ENCODE results near the gene SPATS2L. TPM values are rescaled to one million over a fixed set of nuclear protein-coding genes. Genes with fewer than 3 reads are reported as not detected.

Gene SPATS2L
- total RNA-seq, 2 donors from 2014 or later = 40.3 to 89.9 TPM

DNA sequence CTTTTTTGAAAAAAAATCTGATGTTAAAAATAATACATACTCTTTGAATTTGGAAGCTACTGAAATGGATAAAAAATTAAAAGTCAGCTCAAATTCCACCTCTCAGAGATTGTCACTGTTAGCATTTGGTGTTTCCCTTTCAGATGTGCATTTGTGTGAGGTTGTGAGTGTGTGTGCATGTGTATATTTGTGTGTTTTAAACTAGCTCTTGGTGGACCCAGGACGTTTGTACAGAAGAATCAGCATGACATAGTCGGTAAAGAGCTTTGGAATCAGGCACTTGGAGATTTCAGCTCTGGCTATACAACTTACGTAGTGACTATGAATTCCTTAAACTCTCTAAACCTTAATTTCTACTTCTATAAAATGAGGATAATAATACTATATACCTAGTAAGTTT, 14.5 kb downstream of the SPATS2L start:
- H3K27me3 ChIP-seq (ENCODE audit: control insufficient read depth, insufficient read depth, low read length, poor library complexity, severe bottlenecking) = no peaks in the 10 kb centered on the region
- no peak overlapping the region for H3K27ac Mint-ChIP-seq
- DNase-seq = no peak
- no peaks in the 10 kb centered on the region for H3K9me3 ChIP-seq (ENCODE audit: control insufficient read depth, low read length)
- no peak overlapping the region for H3K4me3 ChIP-seq (ENCODE audit: low read length)
- peaks cover 8% of the 10 kb centered on the region for H3K4me1 ChIP-seq (ENCODE audit: control insufficient read depth, insufficient read depth, low read length)
- 89% methylated on average over 2 of the region's 3 CpGs; no CpG with 5 or more reads in 1 of the 2 experiments for WGBS, 2 experiments (ENCODE audit: insufficient coverage in 1 of 2, insufficient read length in 1 of 2)
- TF ChIP-seq, protein P1, sequence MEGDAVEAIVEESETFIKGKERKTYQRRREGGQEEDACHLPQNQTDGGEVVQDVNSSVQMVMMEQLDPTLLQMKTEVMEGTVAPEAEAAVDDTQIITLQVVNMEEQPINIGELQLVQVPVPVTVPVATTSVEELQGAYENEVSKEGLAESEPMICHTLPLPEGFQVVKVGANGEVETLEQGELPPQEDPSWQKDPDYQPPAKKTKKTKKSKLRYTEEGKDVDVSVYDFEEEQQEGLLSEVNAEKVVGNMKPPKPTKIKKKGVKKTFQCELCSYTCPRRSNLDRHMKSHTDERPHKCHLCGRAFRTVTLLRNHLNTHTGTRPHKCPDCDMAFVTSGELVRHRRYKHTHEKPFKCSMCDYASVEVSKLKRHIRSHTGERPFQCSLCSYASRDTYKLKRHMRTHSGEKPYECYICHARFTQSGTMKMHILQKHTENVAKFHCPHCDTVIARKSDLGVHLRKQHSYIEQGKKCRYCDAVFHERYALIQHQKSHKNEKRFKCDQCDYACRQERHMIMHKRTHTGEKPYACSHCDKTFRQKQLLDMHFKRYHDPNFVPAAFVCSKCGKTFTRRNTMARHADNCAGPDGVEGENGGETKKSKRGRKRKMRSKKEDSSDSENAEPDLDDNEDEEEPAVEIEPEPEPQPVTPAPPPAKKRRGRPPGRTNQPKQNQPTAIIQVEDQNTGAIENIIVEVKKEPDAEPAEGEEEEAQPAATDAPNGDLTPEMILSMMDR (conservative IDR thresholded peaks at IDR 0.05) = no peak
- H3K9ac ChIP-seq (ENCODE audit: extremely low read depth, low read length, poor library complexity, severe bottlenecking) = no peak overlapping the region
- H3K36me3 Mint-ChIP-seq (ENCODE audit: low read depth) = no peaks in the 10 kb centered on the region
- no peak overlapping the region for H3K4me3 Mint-ChIP-seq
- H3K9me3 Mint-ChIP-seq = no peaks in the 10 kb centered on the region
- H3K27me3 Mint-ChIP-seq (ENCODE audit: insufficient read depth) = no peaks in the 10 kb centered on the region
- no peaks in the 10 kb centered on the region for H3K36me3 ChIP-seq (ENCODE audit: control insufficient read depth, insufficient read depth, low read length)
- peaks cover 72% of the 10 kb centered on the region for H3K4me1 Mint-ChIP-seq
- H3K27ac ChIP-seq (ENCODE audit: low read depth, low read length) = no peak overlapping the region

DNA sequence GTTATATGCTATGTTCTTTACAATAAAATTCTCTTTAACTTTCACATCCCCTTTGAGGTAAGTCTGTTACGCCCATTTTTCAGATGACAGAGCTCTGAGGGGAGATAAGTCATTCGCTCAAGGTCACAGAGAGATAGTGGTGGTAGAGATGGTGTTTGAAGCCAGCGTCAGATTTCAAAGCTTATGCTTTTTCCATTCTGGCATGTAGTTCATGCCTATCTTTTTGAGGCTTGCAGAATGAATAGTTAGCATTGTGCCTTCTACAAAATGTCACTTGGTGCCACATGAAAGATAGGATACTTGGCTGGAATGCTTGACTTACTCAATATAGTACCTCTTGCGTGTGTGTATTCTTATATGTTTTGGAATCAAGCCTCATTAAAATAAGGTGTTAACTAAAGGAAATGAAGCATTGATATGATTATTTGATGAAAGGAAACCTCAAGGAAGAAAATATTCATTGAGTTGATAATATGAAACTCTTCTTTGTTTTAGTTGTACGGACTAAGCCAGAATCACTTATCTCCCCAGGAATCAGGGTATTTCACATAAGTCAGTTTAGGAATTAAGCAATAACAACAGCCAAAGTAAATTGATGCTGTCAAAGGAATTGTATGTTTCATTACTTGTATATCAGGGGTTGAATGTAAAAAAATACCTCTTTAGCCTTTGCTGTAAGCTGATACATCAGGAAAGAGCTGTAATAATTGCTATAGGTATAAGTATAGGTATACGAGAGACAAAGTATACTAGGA, 15.5 kb downstream of the SPATS2L start:
- no peak overlapping the region for H3K27ac ChIP-seq (ENCODE audit: low read depth, low read length)
- WGBS, 2 experiments (ENCODE audit: insufficient coverage in 1 of 2, insufficient read length in 1 of 2) = 96% methylated on average over 5 to 6 of the region's 6 CpGs

DNA sequence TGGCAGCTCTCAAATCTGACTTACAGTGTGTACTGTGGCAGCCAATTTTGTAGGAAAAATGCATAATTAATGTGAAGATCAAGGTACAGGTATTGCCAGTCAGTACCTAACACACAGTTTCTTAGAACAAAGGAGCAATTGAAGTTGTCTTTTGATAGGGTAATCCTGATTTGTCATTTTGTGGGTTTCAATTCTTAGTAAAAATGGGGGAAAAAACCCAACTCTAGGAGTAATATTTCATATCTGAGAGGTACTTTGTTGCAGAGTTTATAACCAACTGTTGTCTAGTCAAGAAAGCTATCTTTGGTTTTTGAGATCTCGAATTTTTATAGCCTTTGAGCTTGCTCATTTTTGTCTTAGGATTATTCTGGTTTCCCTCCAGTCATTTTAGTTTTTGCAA, 16.1 kb downstream of the SPATS2L start:
- Histone ChIP-seq H3K9ac (ENCODE audit: extremely low read depth, low read length, poor library complexity, severe bottlenecking) (no peak overlapping the region), H3K36me3 (ENCODE audit: control insufficient read depth, insufficient read depth, low read length) (no peaks in the 10 kb centered on the region), H3K27ac (ENCODE audit: low read depth, low read length) (no peak overlapping the region), H3K4me3 (ENCODE audit: low read length) (peak overlapping the region; percentile 41), H3K4me1 (ENCODE audit: control insufficient read depth, insufficient read depth, low read length) (peaks cover 8% of the 10 kb centered on the region), H3K9me3 (ENCODE audit: control insufficient read depth, low read length) (no peaks in the 10 kb centered on the region), H3K27me3 (ENCODE audit: control insufficient read depth, insufficient read depth, low read length, poor library complexity, severe bottlenecking) (no peaks in the 10 kb centered on the region)
- WGBS, 2 experiments (ENCODE audit: insufficient coverage in 1 of 2, insufficient read length in 1 of 2) = 90 to 100% methylated on average over 1 of the region's 1 CpG
- H3K36me3 Mint-ChIP-seq (ENCODE audit: low read depth) = no peaks in the 10 kb centered on the region
- H3K27me3 Mint-ChIP-seq (ENCODE audit: insufficient read depth) = no peaks in the 10 kb centered on the region
- no peak for DNase-seq
- H3K4me3 Mint-ChIP-seq = no peak overlapping the region
- peaks cover 56% of the 10 kb centered on the region for H3K4me1 Mint-ChIP-seq
- H3K9me3 Mint-ChIP-seq = no peaks in the 10 kb centered on the region
- peak overlapping the region; percentile 75 for H3K27ac Mint-ChIP-seq
- TF ChIP-seq, protein P1 (conservative IDR thresholded peaks at IDR 0.05) = no peak

More for the DNA sequence above, 15.5 kb downstream of the SPATS2L start:
- Histone ChIP-seq H3K9ac (ENCODE audit: extremely low read depth, low read length, poor library complexity, severe bottlenecking) (no peak overlapping the region), H3K4me1 (ENCODE audit: control insufficient read depth, insufficient read depth, low read length) (peaks cover 8% of the 10 kb centered on the region), H3K4me3 (ENCODE audit: low read length) (no peak overlapping the region), H3K9me3 (ENCODE audit: control insufficient read depth, low read length) (no peaks in the 10 kb centered on the region), H3K27me3 (ENCODE audit: control insufficient read depth, insufficient read depth, low read length, poor library complexity, severe bottlenecking) (no peaks in the 10 kb centered on the region), H3K36me3 (ENCODE audit: control insufficient read depth, insufficient read depth, low read length) (no peaks in the 10 kb centered on the region)
- H3K4me3 Mint-ChIP-seq = no peak overlapping the region
- H3K36me3 Mint-ChIP-seq (ENCODE audit: low read depth) = no peaks in the 10 kb centered on the region
- DNase-seq = no peak
- no peaks in the 10 kb centered on the region for H3K27me3 Mint-ChIP-seq (ENCODE audit: insufficient read depth)
- peaks cover 62% of the 10 kb centered on the region for H3K4me1 Mint-ChIP-seq
- H3K27ac Mint-ChIP-seq = peak overlapping the region; percentile 75
- no peaks in the 10 kb centered on the region for H3K9me3 Mint-ChIP-seq
- TF ChIP-seq, protein P1 (conservative IDR thresholded peaks at IDR 0.05) = no peak

All from endodermal cell (in vitro differentiated cells).